Measurements from ENCODE around the gene FAM221B.

DNA sequence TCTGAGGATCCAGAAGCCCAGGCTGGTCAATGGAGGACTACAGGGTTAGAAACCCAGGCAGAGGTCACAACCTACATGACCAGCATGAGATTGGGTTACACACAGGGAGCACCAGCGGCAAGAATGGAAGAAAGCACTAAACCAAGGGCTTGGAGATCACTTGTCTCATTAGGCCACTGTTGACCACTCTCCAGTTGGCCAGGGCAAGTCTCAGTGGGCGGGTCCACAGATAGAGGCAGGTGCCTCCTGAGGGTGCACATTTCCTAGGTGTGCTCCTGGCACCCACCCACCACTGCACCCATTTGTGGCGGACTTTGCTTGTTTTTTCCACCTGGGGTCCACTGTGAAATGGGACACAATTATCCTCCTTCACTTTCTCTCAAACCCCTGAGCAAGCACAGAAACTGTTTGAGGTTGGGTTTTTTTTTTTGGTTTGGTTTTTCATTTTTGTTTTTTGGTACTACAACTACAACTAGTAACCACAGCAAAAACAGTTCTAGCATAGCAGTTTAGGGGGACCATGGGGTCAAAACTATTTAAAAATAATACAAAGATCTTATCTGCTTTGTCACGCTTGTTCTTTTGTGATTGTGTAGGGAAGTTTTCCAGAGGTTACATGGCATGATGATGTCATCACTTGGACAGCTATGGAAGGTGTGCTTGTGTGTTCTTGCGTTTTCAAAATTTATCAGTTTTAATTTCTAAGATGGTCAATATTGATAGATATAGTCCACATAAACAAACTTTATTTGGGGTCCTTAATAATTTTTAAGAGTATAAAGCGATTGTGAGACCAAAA is 31.0 kb downstream of the FAM221B start:
- TF ChIP-seq CTCF (IDR thresholded peaks at IDR 0.05) (no peak), POLR2AphosphoS5 (IDR thresholded peaks at IDR 0.05) (no peak), POLR2A (IDR thresholded peaks at IDR 0.05; ENCODE audit: low read depth) (no peak), EP300 (IDR thresholded peaks at IDR 0.05) (no peak)
